ENCODE data around the gene PSMC3.

- TF ChIP-seq ARID3A (IDR thresholded peaks at IDR 0.05; ENCODE audit: borderline replicate concordance, low read depth, low read length) (no peak), BRF2 (IDR thresholded peaks at IDR 0.05; ENCODE audit: borderline replicate concordance, insufficient read depth, insufficient read length) (no peak), JUN (IDR thresholded peaks at IDR 0.05; ENCODE audit: borderline replicate concordance, low read depth, low read length) (no peak), JUN (CRISPR knock-in tag; IDR thresholded peaks at IDR 0.05; ENCODE audit: borderline replicate concordance) (no peak), HDAC6 (IDR thresholded peaks at IDR 0.05; ENCODE audit: low read depth, low read length) (no peak), GTF2A2 (tag; IDR thresholded peaks at IDR 0.05) (no peak), HINFP (tag; conservative IDR thresholded peaks at IDR 0.05; ENCODE audit: low read depth) (no peak), TFAP4 (CRISPR knock-in tag; IDR thresholded peaks at IDR 0.05; ENCODE audit: borderline replicate concordance) (no peak), MXI1 (IDR thresholded peaks at IDR 0.05; ENCODE audit: low read depth, low read length) (no peak), MYC (IDR thresholded peaks at IDR 0.05; ENCODE audit: low read depth, low read length) (no peak), MYC (CRISPR knock-in tag; IDR thresholded peaks at IDR 0.05; ENCODE audit: borderline replicate concordance, low read depth) (no peak), ZBTB11 (CRISPR knock-in tag; IDR thresholded peaks at IDR 0.05) (no peak), CTCF (IDR thresholded peaks at IDR 0.05 in 2 of 3, conservative IDR thresholded peaks at IDR 0.05 in 1 of 3; ENCODE audit: insufficient read depth in 2 of 3, low read depth in 1 of 3, low read length in 3 of 3) (no peak)
Observed at GRCh38 chr11:47468598-47469214, 42.5 kb upstream of the PSMC3 start.
